RWPE1 (cell line): ENCODE measurements around the gene ZSWIM6.

ENCODE experiments used
- CTCF ChIA-PET: fragments of 350-600 bp; sonication (Branson Sonifier 250); formaldehyde crosslinking; extraction: SDS; loops from one replicate; lab custom pipeline; 2021; lab: Yijun Ruan, JAX
- POLR2A ChIA-PET: fragments of 400-600 bp; formaldehyde crosslinking; extraction: SDS; loops from one replicate; lab custom pipeline; 2020; ENCODE audit warnings: antibody characterized with exemption; ENCODE audit not compliant: low non-redundant PET; lab: Yijun Ruan, JAX
- DNase-seq: peaks from one replicate; pipeline ENCODE4 v3.0.0; 2012; ENCODE audit warnings: low spot score
- H3K27ac ChIP-seq: fragments of 450-650 bp; 2 replicates; pipeline ENCODE4 v1.5.1; 2017
- CTCF ChIP-seq: fragments of 450-650 bp; conservative IDR thresholded peaks from 2 replicates; pipeline ENCODE4 v1.5.1; 2017; ENCODE audit warnings: low read depth, mild to moderate bottlenecking

ZSWIM6 gene

DNA sequence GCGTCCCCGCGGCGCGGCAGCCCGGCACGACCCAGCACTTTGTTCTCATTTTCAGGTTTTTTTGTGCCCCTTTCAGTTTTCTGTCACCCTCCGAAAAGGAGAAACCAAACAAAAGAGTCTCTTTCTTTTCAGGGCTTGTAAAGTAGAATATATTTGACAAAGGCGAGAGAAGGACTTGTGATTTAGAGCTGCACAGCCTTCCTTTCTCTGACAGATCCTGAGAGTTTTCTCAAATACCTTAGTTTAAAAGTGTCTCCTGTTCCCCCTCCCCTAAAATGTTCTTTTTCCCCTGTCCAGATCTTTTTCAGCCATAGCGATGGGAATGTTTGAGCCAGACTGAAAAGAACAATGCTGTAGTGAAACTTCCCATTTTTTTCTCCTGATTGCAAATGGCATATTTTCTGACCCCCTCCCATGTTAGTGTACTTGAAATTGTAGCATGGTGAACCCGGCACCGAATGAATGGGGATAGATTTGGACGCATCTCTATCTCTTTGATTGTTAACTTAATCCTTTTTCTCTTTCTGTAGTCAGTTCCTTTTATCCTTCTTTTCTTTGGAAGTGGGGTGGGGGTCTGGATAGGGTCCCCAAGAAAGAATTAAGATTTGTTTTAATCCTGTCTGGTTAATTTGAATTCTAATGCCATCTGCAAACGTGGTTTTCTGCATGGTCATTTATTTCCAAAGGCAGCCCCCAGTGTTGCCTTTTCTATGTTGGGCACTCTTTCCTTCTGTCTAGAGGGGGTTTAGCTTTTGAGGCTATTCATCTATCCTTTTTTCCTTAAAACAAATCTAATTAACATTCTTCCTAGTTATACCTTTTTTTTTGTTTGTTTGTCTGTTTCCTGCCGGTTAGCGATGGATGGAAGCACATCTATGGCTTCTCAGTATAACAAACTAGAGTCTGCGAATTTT lies 2.2 kb downstream of the ZSWIM6 start:
- no peak for TF ChIP-seq CTCF
- ChIA-PET CTCF (interaction anchor here (0.6 kb wide), 1 partner anchor 82 kb away, joined by 3 read pairs; no protein-coding TSS in a partner anchor), POLR2A (no interaction called here)
- DNase-seq: no peak
- H3K27ac ChIP-seq: peak overlapping the region; percentile 96

- POLR2A ChIA-PET: no interaction called here
- CTCF ChIA-PET: interaction anchor here (0.6 to 1.3 kb wide), 2 partner anchors 31 to 324 kb away, joined by 3 to 4 read pairs; no protein-coding TSS in a partner anchor
- DNase-seq: no peak
- TF ChIP-seq CTCF: no peak
- H3K27ac ChIP-seq: no peak overlapping the region
Observed at GRCh38 chr5:61334868-61335615, 3.0 kb downstream of the ZSWIM6 start.

- CTCF ChIA-PET: interaction anchor here (0.7 to 1.1 kb wide), 3 partner anchors 18 to 477 kb away, joined by 3 to 4 read pairs (median 3); no protein-coding TSS in a partner anchor
- POLR2A ChIA-PET: no interaction called here
Observed at GRCh38 chr5:61339764-61340163, 7.7 kb downstream of the ZSWIM6 start.

DNA sequence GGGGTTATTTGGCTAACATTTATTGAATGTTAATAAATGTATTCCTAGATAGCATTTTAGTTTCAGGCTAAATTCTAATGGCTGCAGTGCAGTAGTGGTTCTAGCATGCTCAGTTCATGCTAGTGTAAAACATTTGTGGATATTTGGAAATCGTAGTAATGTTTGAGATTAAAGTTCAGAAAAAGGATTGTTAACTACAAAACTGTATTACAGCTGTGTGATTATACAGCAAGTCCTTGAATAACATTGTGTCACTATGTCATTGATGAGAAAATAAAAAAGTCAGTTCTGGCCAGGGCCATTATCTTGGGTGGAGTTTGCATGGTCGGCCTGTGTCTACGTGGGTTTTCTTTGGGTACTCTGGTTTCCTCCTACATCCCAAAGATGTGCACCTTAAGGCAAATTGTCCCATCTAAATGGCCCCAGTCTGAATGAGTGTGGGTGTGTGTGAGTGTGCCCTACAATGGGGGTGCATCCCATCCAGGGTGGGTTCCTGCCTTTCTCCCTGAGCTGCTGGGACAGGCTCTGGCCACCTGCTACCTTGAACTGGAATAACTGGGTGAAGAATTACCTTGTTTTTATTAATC lies 8.8 kb downstream of the ZSWIM6 start:
- TF ChIP-seq CTCF: no peak
- CTCF ChIA-PET: no interaction called here
- POLR2A ChIA-PET: no interaction called here
- no peak for DNase-seq
- H3K27ac ChIP-seq: no peak overlapping the region

More at GRCh38 chr5:61339764-61340163, 7.7 kb downstream of the ZSWIM6 start:
- H3K27ac ChIP-seq: no peak overlapping the region
- no peak for DNase-seq
- no peak for TF ChIP-seq CTCF

GRCh38 chr5:61342071-61342501 lies 10.0 kb downstream of the ZSWIM6 start:
- ChIA-PET CTCF (interaction anchor here (0.5 to 0.6 kb wide), 2 partner anchors 628 to 801 kb away, joined by 3 read pairs; no protein-coding TSS in a partner anchor), POLR2A (no interaction called here)
- H3K27ac ChIP-seq: no peak overlapping the region
- DNase-seq: peak; percentile 64
- TF ChIP-seq CTCF: no peak
